ENCODE results near the gene FOXJ3. TPM values are rescaled to one million over a fixed set of nuclear protein-coding genes. Genes with fewer than 3 reads are reported as not detected.

FOXJ3 gene
- total and polyA plus RNA-seq, 2 of the 4 experiments (the other 2 are of a cell fraction), result 16.7 to 30.5 TPM

GRCh38 chr1:42142894-42143675 is 191.9 kb downstream of the FOXJ3 start:
- intact Hi-C loops (cut with micrococcal nuclease), result loop anchor here (10.0 kb wide), 3 partner anchors 328 to 542 kb away; partner anchors contain the start of genes PPIH and YBX1

More at GRCh38 chr1:42142894-42143675, 191.9 kb downstream of the FOXJ3 start:
- H3K56ac ChIP-seq (ENCODE audit: extremely low read depth, insufficient read depth, low read length), result no peak overlapping the region
- H3K4me2 ChIP-seq (ENCODE audit: low read depth, low read length), result no peak overlapping the region
- DNase-seq (no peak), ATAC-seq (ENCODE audit: low read depth) (no peak)
- BruUV-seq (replicated peaks), result no TSS peak
- H2AK9ac ChIP-seq (replicated peaks; ENCODE audit: low read depth, low read length, poor library complexity), result no peak overlapping the region
- no peak for TF ChIP-seq MXI1 (IDR thresholded peaks at IDR 0.05; ENCODE audit: borderline replicate concordance, low read depth, low read length)
- no peak for TF ChIP-seq RAD21 (IDR thresholded peaks at IDR 0.05; ENCODE audit: low read length)
- no peak for TF ChIP-seq BHLHE40 (IDR thresholded peaks at IDR 0.05; ENCODE audit: low read depth, low read length)
- no peak for TF ChIP-seq RFX5 (IDR thresholded peaks at IDR 0.05; ENCODE audit: low read depth, low read length)
- no peak for TF ChIP-seq MAFK (IDR thresholded peaks at IDR 0.05; ENCODE audit: low read depth, low read length)
- no peak for TF ChIP-seq CHD1 (IDR thresholded peaks at IDR 0.05; ENCODE audit: low read depth, low read length)
- no peak for TF ChIP-seq MAZ (IDR thresholded peaks at IDR 0.05; ENCODE audit: borderline replicate concordance, low read depth, low read length)
- H3K14ac ChIP-seq (replicated peaks; ENCODE audit: low read depth, low read length), result no peak overlapping the region
- no peak overlapping the region for H2BK20ac ChIP-seq (ENCODE audit: low read depth, low read length)
- H3K27ac ChIP-seq (ENCODE audit: insufficient read depth, low read length), result no peak overlapping the region
- H2AK5ac ChIP-seq (ENCODE audit: low read depth, low read length), result no peak overlapping the region
- H3K23ac ChIP-seq (ENCODE audit: low read depth, low read length), result no peak overlapping the region
- H3K4me3 ChIP-seq (ENCODE audit: insufficient read depth, low read depth, low read length), result no peak overlapping the region
- H4K20me1 ChIP-seq (ENCODE audit: insufficient read depth, low read length), result no peaks in the 10 kb centered on the region
- no peak overlapping the region for H4K8ac ChIP-seq (ENCODE audit: low read depth in 2 of 2, low read length in 2 of 2)
- ChIA-PET CTCF (interaction anchor here (1.7 kb wide), 1 partner anchor 31 kb away, joined by 5 read pairs; no protein-coding TSS in a partner anchor), POLR2A (ENCODE audit: unreplicated experiment) (interaction anchor here (0.6 kb wide), 1 partner anchor 107 kb away, joined by 3 read pairs; no protein-coding TSS in a partner anchor)
- no peak overlapping the region for H2BK15ac ChIP-seq (ENCODE audit: low read depth, low read length)
- no peaks in the 10 kb centered on the region for H3K9me3 ChIP-seq (ENCODE audit: control insufficient read depth, insufficient read depth, low read length)
- no peak overlapping the region for H2BK120ac ChIP-seq (ENCODE audit: low read depth, low read length)
- no peak overlapping the region for H4K91ac ChIP-seq (ENCODE audit: insufficient read depth, low read depth, low read length)
- peaks cover 49% of the 10 kb centered on the region for H3K27me3 ChIP-seq (ENCODE audit: control insufficient read depth, insufficient read depth, low read length)
- H4K5ac ChIP-seq (ENCODE audit: low read depth, low read length), result no peak overlapping the region
- H3K4me1 ChIP-seq (ENCODE audit: control insufficient read depth, insufficient read depth, low read length), result no peaks in the 10 kb centered on the region
- H3K18ac ChIP-seq (ENCODE audit: low read depth, low read length), result no peak overlapping the region
- no peak overlapping the region for H2AFZ ChIP-seq (replicated peaks; ENCODE audit: low read length, poor library complexity)
- no peak overlapping the region for H2BK5ac ChIP-seq (ENCODE audit: low read depth, low read length, poor library complexity, severe bottlenecking)
- WGBS, 2 experiments (ENCODE audit: extremely low coverage in 2 of 2, insufficient read length in 1 of 2), result no CpG with 5 or more reads among the region's 4 CpGs
- no peaks in the 10 kb centered on the region; the same call in 1 of the 2 replicates for H3K9me1 ChIP-seq (ENCODE audit: insufficient read depth, low read length)
- dilution Hi-C loops (cut with HindIII; ENCODE audit: low sequenced_read_pairs, unreplicated experiment) (no loop called here), in situ Hi-C loops (cut with MboI; ENCODE audit: low sequenced_read_pairs) (loop anchor here (10.0 kb wide), 1 partner anchor 568 kb away; no protein-coding TSS in a partner anchor)
- no peaks in the 10 kb centered on the region for H3K36me3 ChIP-seq (ENCODE audit: control insufficient read depth, insufficient read depth, low read length)
- H3K9ac ChIP-seq (ENCODE audit: low read depth, low read length), result no peak overlapping the region
- H3K79me1 ChIP-seq (ENCODE audit: low read depth in 1 of 2, low read length in 2 of 2), result no peaks in the 10 kb centered on the region
- no peak overlapping the region for H3K4ac ChIP-seq (ENCODE audit: low read depth, low read length)

Measured in IMR-90 (cell line).